GM12892 (cell line): ENCODE results near the gene HLA-F.

Experiments used
- POLR2A ChIP-seq: IDR thresholded peaks from 2 replicates; pipeline ENCODE4 v1.6.1; 2011; ENCODE audit warnings: low read depth, low read length, control low read depth
- TAF1 ChIP-seq: IDR thresholded peaks from 2 replicates; pipeline ENCODE4 v1.6.1; 2011; ENCODE audit warnings: low read depth, mild to moderate bottlenecking, control low read depth, low read length, borderline replicate concordance

GRCh38 chr6:29702519-29703103, 20.6 kb upstream of the HLA-F start:
- no peak for TF ChIP-seq POLR2A
- no peak for TF ChIP-seq TAF1
